Neural cell (in vitro differentiated cells): ENCODE results near the gene AIM2.

ENCODE experiments used
- CTCF ChIP-seq: fragments of 450-650 bp; IDR thresholded peaks from 2 replicates; pipeline ENCODE4 v1.5.1; 2014; ENCODE audit warnings: antibody characterized with exemption, mild to moderate bottlenecking, moderate library complexity; ENCODE audit not compliant: poor library complexity, severe bottlenecking
- EP300 ChIP-seq: fragments of 450-650 bp; conservative IDR thresholded peaks from 2 replicates; pipeline ENCODE4 v1.6.1; 2014; ENCODE audit warnings: antibody characterized with exemption, mild to moderate bottlenecking, moderate library complexity; ENCODE audit not compliant: poor library complexity, severe bottlenecking
- POLR2AphosphoS5 ChIP-seq: IDR thresholded peaks from 2 replicates; pipeline ENCODE4 v1.6.1; 2012
- REST ChIP-seq: IDR thresholded peaks from 2 replicates; pipeline ENCODE4 v1.6.1; 2012; ENCODE audit warnings: borderline replicate concordance

GRCh38 chr1:159056069-159056698 is 20.4 kb downstream of the AIM2 start:
- TF ChIP-seq CTCF (no peak), EP300 (no peak), POLR2AphosphoS5 (no peak), REST (no peak)
